H1 (cell line): ENCODE results near the gene TBC1D13. TPM values are rescaled to one million over a fixed set of nuclear protein-coding genes. Genes with fewer than 3 reads are reported as not detected.

Source experiments
- CTCF ChIA-PET: fragments of 300-600 bp; sonication (Branson Sonifier 250); formaldehyde crosslinking; loops from one replicate; lab custom pipeline; 2021; ENCODE audit not compliant: partially characterized antibody; lab: Charles Lee
- POLR2A ChIA-PET: fragments of 300-600 bp; sonication (Branson Sonifier 250); formaldehyde crosslinking; loops from one replicate; lab custom pipeline; 2021; ENCODE audit warnings: inconsistent platforms; ENCODE audit not compliant: partially characterized antibody; lab: Charles Lee
- DNase-seq, 2 experiments: peaks; one replicate each; pipeline versions ENCODE4 v3.0.0 to v3.0.0-alpha.2; 2010 to 2022; ENCODE audit warnings: low spot score in 2 of 2, low read depth in 1 of 2, mixed read lengths in 1 of 2
- FAIRE-seq: peaks from 2 replicates; lab custom pipeline; 2011; peaks lifted over from hg19 to GRCh38; lab: Jason Lieb, UNC
- H2AFZ ChIP-seq: 2 replicates; pipeline ENCODE4 v1.8.1; 2012; ENCODE audit warnings: low read length, inconsistent platforms
- H2AK5ac ChIP-seq: 2 replicates; pipeline ENCODE4 v1.6.1; 2013; ENCODE audit warnings: low read depth, low read length
- H2BK120ac ChIP-seq: replicated peaks from 2 replicates; pipeline ENCODE3; 2013; ENCODE audit warnings: low read depth, low read length, inconsistent platforms
- H2BK12ac ChIP-seq: 2 replicates; pipeline ENCODE4 v1.6.1; 2013; ENCODE audit warnings: low read depth, low read length
- H2BK15ac ChIP-seq: 2 replicates; pipeline ENCODE4 v1.6.1; 2013; ENCODE audit warnings: low read length
- H2BK20ac ChIP-seq: 2 replicates; pipeline ENCODE4 v1.6.1; 2013; ENCODE audit warnings: low read length
- H2BK5ac ChIP-seq: 2 replicates; pipeline ENCODE4 v1.6.1; 2013; ENCODE audit warnings: low read depth, low read length
- H3K14ac ChIP-seq: 2 replicates; pipeline ENCODE4 v1.6.1; 2013; ENCODE audit warnings: inconsistent platforms; ENCODE audit not compliant: insufficient read length
- H3K18ac ChIP-seq: 2 replicates; pipeline ENCODE4 v1.6.1; 2013; ENCODE audit warnings: low read length; ENCODE audit errors: extremely low read depth
- H3K23ac ChIP-seq: 2 replicates; pipeline ENCODE4 v1.6.1; 2013; ENCODE audit warnings: inconsistent platforms; ENCODE audit not compliant: insufficient read length
- H3K23me2 ChIP-seq: 2 replicates; pipeline ENCODE4 v1.6.1; 2013; ENCODE audit warnings: low read depth, low read length
- H3K27ac ChIP-seq: 2 replicates; pipeline ENCODE4 v1.6.1; 2011; ENCODE audit warnings: low read depth, low read length, inconsistent platforms
- H3K27me3 ChIP-seq, 4 experiments: replicated peaks in 1 of 4; 1 replicate in 1 of 4; 2 replicates in 3 of 4; pipeline versions ENCODE4 v1.6.1 to v1.8.1; 2011 to 2013; ENCODE audit warnings: low read length in 3 of 4, mild to moderate bottlenecking in 3 of 4, inconsistent platforms in 2 of 4, mixed read lengths in 2 of 4, moderate library complexity in 1 of 4; ENCODE audit not compliant: control insufficient read depth in 3 of 4, insufficient read depth in 3 of 4; ENCODE audit errors: extremely low read depth in 1 of 4
- H3K36me3 ChIP-seq, 4 experiments: 2 replicates each; pipeline versions ENCODE4 v1.6.1 to v1.8.1; 2011 to 2013; ENCODE audit warnings: mild to moderate bottlenecking in 4 of 4, low read length in 3 of 4, moderate library complexity in 2 of 4, control low read depth in 1 of 4, inconsistent platforms in 1 of 4; ENCODE audit not compliant: insufficient read depth in 4 of 4, control insufficient read depth in 2 of 4
- H3K4ac ChIP-seq: replicated peaks from 2 replicates; pipeline ENCODE3; 2013; ENCODE audit warnings: low read length, low read depth, mixed read lengths, inconsistent platforms; ENCODE audit not compliant: insufficient read length
- H3K4me1 ChIP-seq, 4 experiments: replicated peaks in 1 of 4; 1 replicate in 1 of 4; 2 replicates in 3 of 4; pipeline versions ENCODE4 v1.6.1 to v1.8.1; 2011 to 2013; ENCODE audit warnings: low read length in 3 of 4, inconsistent platforms in 2 of 4, mixed read lengths in 1 of 4; ENCODE audit not compliant: insufficient read depth in 4 of 4, control insufficient read depth in 3 of 4
- H3K4me2 ChIP-seq, 2 experiments: 2 replicates each; pipeline versions ENCODE4 v1.6.1 to v1.8.1; 2011 to 2013; ENCODE audit warnings: low read depth in 2 of 2, low read length in 2 of 2, control low read depth in 1 of 2, inconsistent platforms in 1 of 2, mild to moderate bottlenecking in 1 of 2; ENCODE audit not compliant: insufficient read depth in 1 of 2
- H3K4me3 ChIP-seq, 4 experiments: fragments of 200-600, 300-600 bp in 1 of 4; sonication (generic), shearing (Covaris generic), sonication (Bioruptor Twin) in 1 of 4; 2 replicates each; pipeline versions ENCODE4 v1.5.1 to v1.8.1; 2011 to 2016; ENCODE audit warnings: low read length in 4 of 4, low read depth in 3 of 4, control low read depth in 2 of 4, inconsistent platforms in 2 of 4, mild to moderate bottlenecking in 2 of 4, mixed read lengths in 1 of 4, moderate library complexity in 1 of 4; ENCODE audit not compliant: insufficient read depth in 2 of 4; ENCODE audit errors: extremely low read depth in 1 of 4
- H3K56ac ChIP-seq: replicated peaks from 2 replicates; pipeline ENCODE3; 2013; ENCODE audit warnings: low read depth, mild to moderate bottlenecking, mixed read lengths, low read length, inconsistent platforms; ENCODE audit not compliant: insufficient read length
- H3K79me1 ChIP-seq: 2 replicates; pipeline ENCODE4 v1.6.1; 2013; ENCODE audit warnings: low read depth, low read length, control low read depth
- H3K79me2 ChIP-seq, 2 experiments: 2 replicates each; pipeline versions ENCODE4 v1.6.1 to v1.8.1; 2012 to 2013; ENCODE audit warnings: low read length in 2 of 2, mild to moderate bottlenecking in 2 of 2, inconsistent platforms in 1 of 2; ENCODE audit not compliant: insufficient read depth in 2 of 2, control insufficient read depth in 1 of 2
- H3K9ac ChIP-seq, 4 experiments: replicated peaks in 1 of 4; 1 replicate in 1 of 4; 2 replicates in 3 of 4; pipeline versions ENCODE4 v1.6.1 to v1.8.1; 2011 to 2013; ENCODE audit warnings: low read depth in 3 of 4, low read length in 3 of 4, control low read depth in 2 of 4, mild to moderate bottlenecking in 2 of 4, moderate library complexity in 2 of 4, inconsistent platforms in 1 of 4; ENCODE audit errors: extremely low read depth in 1 of 4
- H3K9me3 ChIP-seq, 2 experiments: 2 replicates each; pipeline versions ENCODE4 v1.6.1 to v1.8.1; 2012 to 2013; ENCODE audit warnings: mild to moderate bottlenecking in 2 of 2, moderate library complexity in 2 of 2, control low read depth in 1 of 2, inconsistent platforms in 1 of 2, low read depth in 1 of 2, low read length in 1 of 2, mixed read lengths in 1 of 2; ENCODE audit not compliant: insufficient read depth in 2 of 2
- H4K20me1 ChIP-seq, 2 experiments: replicated peaks in 1 of 2; 2 replicates each; pipeline versions ENCODE3 to v1.8.1; 2011 to 2013; ENCODE audit warnings: inconsistent platforms in 2 of 2, low read length in 2 of 2, mild to moderate bottlenecking in 1 of 2; ENCODE audit not compliant: insufficient read depth in 2 of 2, control insufficient read depth in 1 of 2
- H4K5ac ChIP-seq: 2 replicates; pipeline ENCODE4 v1.6.1; 2013; ENCODE audit warnings: low read length, low read depth, mixed read lengths, inconsistent platforms; ENCODE audit not compliant: insufficient read length
- H4K8ac ChIP-seq: 2 replicates; pipeline ENCODE4 v1.8.0; 2013; ENCODE audit warnings: mild to moderate bottlenecking, moderate library complexity, low read length, inconsistent platforms; ENCODE audit not compliant: insufficient read depth; ENCODE audit errors: extremely low read depth
- H4K91ac ChIP-seq: replicated peaks from 2 replicates; pipeline ENCODE3; 2013; ENCODE audit warnings: low read length, mixed read lengths, inconsistent platforms; ENCODE audit not compliant: insufficient read length
- BCL11A ChIP-seq, 2 experiments: IDR thresholded peaks; one replicate each; pipeline ENCODE4 v1.6.1; 2011; ENCODE audit warnings: low read depth in 2 of 2, low read length in 2 of 2, mild to moderate bottlenecking in 2 of 2
- CHD2 ChIP-seq: IDR thresholded peaks from 2 replicates; pipeline ENCODE4 v1.6.1; 2012; ENCODE audit warnings: low read length, improper control_type of control experiment
- CTBP2 ChIP-seq: IDR thresholded peaks from 2 replicates; pipeline ENCODE4 v1.7.0; 2011; ENCODE audit warnings: borderline replicate concordance, mild to moderate bottlenecking, moderate library complexity, mixed read lengths, low read length; ENCODE audit not compliant: insufficient read depth, insufficient read length
- GTF2F1 ChIP-seq: IDR thresholded peaks from 2 replicates; pipeline ENCODE4 v1.6.1; 2012; ENCODE audit warnings: low read depth, low read length, improper control_type of control experiment, borderline replicate concordance
- HDAC6 ChIP-seq: IDR thresholded peaks from one replicate; pipeline ENCODE4 v1.7.1; 2012; ENCODE audit warnings: low read depth, mild to moderate bottlenecking, inconsistent platforms, low read length, moderate library complexity
- MAFK ChIP-seq: IDR thresholded peaks from 2 replicates; pipeline ENCODE4 v1.6.1; 2012; ENCODE audit warnings: low read depth, mild to moderate bottlenecking, improper control_type of control experiment, low read length
- POLR2AphosphoS5 ChIP-seq: IDR thresholded peaks from 2 replicates; pipeline ENCODE4 v1.6.1; 2011; ENCODE audit warnings: low read depth, low read length
- SAP30 ChIP-seq: fragments of 300-600 bp; sonication (generic); IDR thresholded peaks from 2 replicates; pipeline ENCODE4 v1.7.1; 2012; ENCODE audit warnings: low read length, moderate library complexity, mild to moderate bottlenecking, inconsistent platforms; ENCODE audit not compliant: insufficient read depth, insufficient replicate concordance
- SP4 ChIP-seq: IDR thresholded peaks from 2 replicates; pipeline ENCODE4 v1.6.1; 2012; ENCODE audit warnings: low read length, inconsistent platforms
- WGBS, 2 experiments: shearing (Covaris generic) in 1 of 2; methylation state at CpG; one replicate each; pipeline versions ENCODE4 v1.1.6 to v1.1.7; 2013 to 2015; ENCODE audit warnings: low lambda C conversion rate in 2 of 2, mixed read lengths in 2 of 2, inconsistent platforms in 1 of 2, low coverage in 1 of 2, missing lambda C conversion rate in 1 of 2; ENCODE audit not compliant: insufficient replicate concordance in 2 of 2, insufficient coverage in 1 of 2, insufficient read length in 1 of 2; ENCODE audit errors: extremely low coverage in 1 of 2, missing lambda C conversion rate in 1 of 2; 5-methylcytosine and 5-hydroxymethylcytosine counted together
- polyA plus RNA-seq, 7 experiments: library from polyadenylated mRNA; depleted of rRNA in 3 of 7; stranded (reverse) in 5 of 7; unstranded in 2 of 7; fragments of >200 nt in 5 of 7; fragments of 200-250 nt in 2 of 7; gene quantifications; 1 replicate in 5 of 7; 2 replicates in 1 of 7; 4 replicates in 1 of 7; pipeline versions ENCODE4 v1.2.1 to v1.2.3, GENCODE V29; 2011 to 2013; ENCODE audit warnings: missing spikeins in 2 of 7, mixed read lengths in 2 of 7
- total RNA-seq: library from RNA; stranded (reverse); fragmentation: NEBNext Ultra II Directional; extraction: Animal tissue kit (Norgen Biotek cat#: 25700); gene quantifications from 2 replicates; pipeline ENCODE4 v1.2.1, GENCODE V29; 2021
- TF ChIP-seq, protein P1 (sequence below): IDR thresholded peaks from 2 replicates; pipeline ENCODE4 v1.6.1; 2011; ENCODE audit warnings: low read length, improper control_type of control experiment

Gene TBC1D13
- total and polyA plus RNA-seq, 2 of the 8 experiments (the other 6 are each of a cell fraction or from before 2014, with no cell fraction given), result 21.3 to 24.7 TPM

DNA sequence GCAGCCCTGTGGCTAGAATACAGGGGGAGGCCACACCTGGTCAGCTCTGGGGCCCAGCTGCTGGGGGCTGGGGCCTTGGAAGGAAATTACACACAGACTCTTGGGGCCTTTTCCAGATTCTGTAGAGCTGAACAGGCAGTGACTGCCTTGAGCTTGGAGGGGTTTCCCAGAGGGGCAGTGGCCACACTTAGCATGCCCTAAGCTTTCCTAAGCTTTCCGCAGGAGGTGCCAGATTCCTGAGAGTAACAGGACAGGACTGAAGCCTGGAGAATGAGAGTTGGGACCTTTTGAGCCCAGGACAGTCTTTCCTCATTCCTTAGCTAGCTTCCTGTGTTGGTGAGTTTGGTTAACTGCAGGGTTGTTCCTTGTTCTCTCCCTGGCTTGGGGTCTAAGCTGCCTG lies 1.4 kb downstream of the TBC1D13 start:
- H3K4me1 ChIP-seq, result peaks cover 0 to 2% (median 0%) of the 10 kb centered on the region in 4 experiments; a peak in 1 of 7 replicates
- no peak overlapping the region for H3K4ac ChIP-seq
- H2BK5ac ChIP-seq, result no peak overlapping the region
- no peak overlapping the region for H3K9ac ChIP-seq
- H4K91ac ChIP-seq, result no peak overlapping the region
- H3K23me2 ChIP-seq, result peaks cover 5% of the 10 kb centered on the region; the same call in 1 of the 2 replicates
- H3K4me3 ChIP-seq, result peak overlapping the region in 3 of 4 experiments; percentile 84 to 98 (median 88); a peak in 4 of 8 replicates
- no peak overlapping the region for H3K18ac ChIP-seq
- peak overlapping the region; percentile 77 to 83; a peak in 2 of 4 replicates for H3K4me2 ChIP-seq
- no peak overlapping the region for H4K8ac ChIP-seq
- H3K36me3 ChIP-seq, result peaks cover 3 to 16% (median 7%) of the 10 kb centered on the region in 4 experiments; a peak in 4 of 8 replicates
- no peak overlapping the region for H2BK15ac ChIP-seq
- H3K9me3 ChIP-seq, result no peaks in the 10 kb centered on the region
- no peak overlapping the region for H2BK20ac ChIP-seq
- H3K56ac ChIP-seq, result no peak overlapping the region
- ChIA-PET POLR2A (interaction anchor here (0.5 to 2.2 kb wide), 12 partner anchors 17 to 141 kb away, joined by 3 to 9 read pairs (median 4); partner anchors contain the start of genes ENDOG, ZDHHC12 and ZER1), CTCF (interaction anchor here (0.6 to 2.0 kb wide), 15 partner anchors 13 to 95 kb away, joined by 3 to 10 read pairs (median 4); partner anchors contain the start of genes ENDOG and ZER1)
- 100% methylated on average over 1 of the region's 1 CpG; no CpG with 5 or more reads in 1 of the 2 experiments for WGBS, 2 experiments
- peaks cover 0 to 7% of the 10 kb centered on the region in 2 experiments; a peak in 1 of 4 replicates for H3K79me2 ChIP-seq
- H3K27me3 ChIP-seq, result no peaks in the 10 kb centered on the region
- no peak for DNase-seq
- TF ChIP-seq MAFK, result no peak
- TF ChIP-seq HDAC6, result no peak
- TF ChIP-seq, protein P1, sequence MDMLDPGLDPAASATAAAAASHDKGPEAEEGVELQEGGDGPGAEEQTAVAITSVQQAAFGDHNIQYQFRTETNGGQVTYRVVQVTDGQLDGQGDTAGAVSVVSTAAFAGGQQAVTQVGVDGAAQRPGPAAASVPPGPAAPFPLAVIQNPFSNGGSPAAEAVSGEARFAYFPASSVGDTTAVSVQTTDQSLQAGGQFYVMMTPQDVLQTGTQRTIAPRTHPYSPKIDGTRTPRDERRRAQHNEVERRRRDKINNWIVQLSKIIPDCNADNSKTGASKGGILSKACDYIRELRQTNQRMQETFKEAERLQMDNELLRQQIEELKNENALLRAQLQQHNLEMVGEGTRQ, result no peak
- TF ChIP-seq BCL11A (IDR thresholded peaks at IDR 0.05; ENCODE audit: low read depth in 2 of 2, low read length in 2 of 2), result no peak
- no peak for TF ChIP-seq POLR2AphosphoS5
- no peak for TF ChIP-seq GTF2F1
- TF ChIP-seq CTBP2, result no peak
- no peak for TF ChIP-seq SAP30
- no peak for TF ChIP-seq SP4
- TF ChIP-seq CHD2, result no peak
- no peak overlapping the region for H2BK12ac ChIP-seq
- no peak overlapping the region for H2AFZ ChIP-seq
- H3K23ac ChIP-seq, result no peak overlapping the region
- H2BK120ac ChIP-seq, result no peak overlapping the region
- no peaks in the 10 kb centered on the region; the same call in 1 of the 2 replicates for H3K79me1 ChIP-seq
- H3K14ac ChIP-seq, result no peak overlapping the region
- H3K27ac ChIP-seq, result no peak overlapping the region
- H4K20me1 ChIP-seq, result peaks cover 0 to 1% of the 10 kb centered on the region in 2 experiments
- no peak overlapping the region for H4K5ac ChIP-seq
- no peak for FAIRE-seq
- H2AK5ac ChIP-seq, result no peak overlapping the region
